Non-pigmented ciliary epithelial cell (primary cell): ENCODE data around the gene FMN1.
A peak's percentile ranks its signal among the peaks of the same experiment; 100 is the strongest.
"Not testable (repeated sequence)": the region's sequence is repeated elsewhere in the genome, so short reads cannot be mapped to it uniquely, and the experiment has no call there.

Experiments
- DNase-seq: peaks from one replicate; pipeline ENCODE4 v3.0.0-alpha.2; 2010; ENCODE audit warnings: low read depth

Gene FMN1

DNA sequence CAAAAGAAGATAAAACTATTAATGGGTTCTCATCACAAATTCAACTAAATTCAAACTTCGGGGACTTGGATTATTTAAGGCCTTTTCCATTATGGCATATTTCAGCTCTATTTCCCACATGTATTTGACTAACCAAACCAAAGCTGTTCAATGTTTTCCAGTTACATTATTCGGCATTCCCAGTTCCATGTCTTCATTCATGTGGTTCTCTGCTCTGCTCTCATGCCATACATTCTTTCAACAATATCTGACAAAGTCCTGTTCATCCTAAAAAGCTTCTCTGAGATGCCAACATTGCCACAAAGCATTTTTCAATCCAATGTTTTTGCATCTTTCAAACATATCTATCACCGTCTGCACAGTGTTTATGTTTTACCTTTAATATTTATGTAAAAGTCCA lies 335.3 kb downstream of the FMN1 start:
- DNase-seq, result no peak

DNA sequence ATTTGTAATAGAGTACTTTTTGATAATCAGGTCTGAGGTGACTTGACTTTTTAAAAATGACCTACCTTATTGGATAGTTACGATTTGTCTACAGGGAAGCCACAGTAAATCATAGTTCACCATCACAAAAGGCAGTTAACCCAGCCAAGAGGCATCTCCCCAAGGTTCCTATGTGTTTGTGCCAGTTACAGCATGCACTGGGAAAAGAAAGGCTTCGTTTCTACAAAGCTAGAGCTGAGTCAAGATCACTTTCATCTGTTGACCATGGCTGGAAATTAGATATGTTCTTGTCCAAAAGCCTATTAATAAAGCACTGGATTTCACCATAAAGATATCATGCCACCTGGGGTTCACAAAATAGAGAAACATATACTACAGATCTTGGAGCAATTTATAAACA lies 336.8 kb downstream of the FMN1 start:
- DNase-seq, result no peak

- DNase-seq, result no peak
Measured at GRCh38 chr15:32856753-32857152, 337.8 kb downstream of the FMN1 start.

GRCh38 chr15:32855942-32856341 lies 338.6 kb downstream of the FMN1 start:
- DNase-seq, result peak; percentile 100

DNA sequence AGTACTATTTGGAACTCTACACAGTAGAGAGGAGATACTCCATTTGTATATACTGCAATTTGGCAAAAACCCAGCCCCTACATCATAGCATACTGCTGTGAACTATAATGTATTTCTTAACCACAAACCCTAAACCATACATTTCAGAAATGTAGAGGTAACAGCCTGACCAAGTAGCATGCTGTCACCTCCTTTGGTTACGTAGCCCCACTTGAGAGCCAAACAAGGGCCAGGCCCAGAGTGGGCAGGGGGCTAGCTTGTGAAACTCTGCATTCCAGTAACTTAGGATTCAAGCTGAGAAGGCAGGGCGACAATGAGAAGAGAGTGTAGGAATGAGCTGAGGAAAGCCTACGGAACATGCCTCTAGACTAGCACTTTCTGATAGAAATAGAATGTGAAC lies 340.9 kb downstream of the FMN1 start:
- no peak for DNase-seq

GRCh38 chr15:32852771-32853170 lies 341.7 kb downstream of the FMN1 start:
- no peak for DNase-seq

- DNase-seq, result no peak
Measured at GRCh38 chr15:32852017-32852416, 342.5 kb downstream of the FMN1 start.

- no peak for DNase-seq
Measured at GRCh38 chr15:32851572-32851971, 342.9 kb downstream of the FMN1 start.

GRCh38 chr15:32849769-32850668 lies 344.5 kb downstream of the FMN1 start:
- DNase-seq, result peak; percentile 95

DNA sequence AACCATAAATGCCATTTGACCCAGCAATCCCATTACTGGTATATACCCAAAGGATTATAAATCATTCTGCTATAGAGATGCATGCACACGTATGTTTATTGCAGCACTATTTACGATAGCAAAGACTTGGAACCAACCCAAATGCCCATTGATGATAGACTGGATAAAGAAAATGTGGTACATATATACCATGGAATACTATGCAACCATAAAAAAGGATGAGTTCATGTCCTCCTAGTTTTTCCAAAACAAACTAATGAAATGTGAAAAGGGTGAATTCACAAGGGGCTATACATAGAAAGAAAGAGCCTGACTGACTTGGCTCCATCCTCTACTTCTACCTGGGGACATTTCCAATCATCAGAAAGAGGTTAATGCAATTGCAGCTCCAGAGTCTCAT lies 347.8 kb downstream of the FMN1 start:
- DNase-seq, result not testable (repeated sequence)

DNA sequence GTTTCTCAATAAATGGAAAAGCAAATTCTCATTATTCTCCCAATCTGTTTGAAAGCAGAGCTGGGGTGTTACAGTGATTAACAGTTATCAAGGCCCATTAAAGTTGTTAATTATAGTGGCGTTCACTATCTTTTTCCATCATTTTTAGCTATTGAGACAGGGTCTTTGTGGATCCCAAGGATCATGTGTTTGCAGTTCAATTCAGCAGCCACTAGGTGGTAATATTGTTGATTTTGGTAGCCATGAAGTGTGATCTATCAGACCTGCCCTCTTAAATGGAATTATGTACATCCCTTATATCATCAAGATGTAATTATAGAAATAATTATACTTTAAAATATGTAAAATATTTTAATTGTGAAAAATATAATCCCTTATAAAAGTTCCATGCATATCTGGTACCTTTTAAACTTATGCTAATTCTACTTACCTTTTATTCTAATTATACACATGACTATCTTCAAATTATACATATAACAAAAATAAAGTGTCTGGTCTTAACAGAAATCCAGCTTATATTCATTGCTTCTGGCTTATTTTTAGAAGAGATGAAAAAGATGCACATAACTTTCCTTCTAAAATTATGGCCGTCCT lies 350.3 kb downstream of the FMN1 start:
- DNase-seq, result no peak

GRCh38 chr15:32843219-32843815 lies 351.2 kb downstream of the FMN1 start:
- DNase-seq, result no peak

DNA sequence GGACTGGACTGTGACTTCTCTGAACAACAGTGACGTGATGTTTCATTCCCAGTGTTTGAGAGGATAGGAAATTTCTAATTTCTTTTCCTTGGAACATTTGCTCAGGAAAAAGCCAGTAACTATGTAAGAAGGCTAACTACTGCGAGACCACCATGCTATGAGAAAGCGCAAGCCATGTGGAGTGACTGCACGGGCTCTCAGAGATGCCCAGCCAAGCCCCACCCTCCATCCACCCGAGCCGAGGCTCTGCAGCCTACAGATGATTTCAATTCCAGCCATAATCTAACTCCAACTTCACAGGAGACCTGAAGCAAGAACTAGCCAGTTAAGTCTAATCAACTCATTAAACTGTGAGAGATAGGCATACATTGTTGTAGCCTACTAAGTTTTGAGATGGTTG lies 352.4 kb downstream of the FMN1 start:
- no peak for DNase-seq

DNA sequence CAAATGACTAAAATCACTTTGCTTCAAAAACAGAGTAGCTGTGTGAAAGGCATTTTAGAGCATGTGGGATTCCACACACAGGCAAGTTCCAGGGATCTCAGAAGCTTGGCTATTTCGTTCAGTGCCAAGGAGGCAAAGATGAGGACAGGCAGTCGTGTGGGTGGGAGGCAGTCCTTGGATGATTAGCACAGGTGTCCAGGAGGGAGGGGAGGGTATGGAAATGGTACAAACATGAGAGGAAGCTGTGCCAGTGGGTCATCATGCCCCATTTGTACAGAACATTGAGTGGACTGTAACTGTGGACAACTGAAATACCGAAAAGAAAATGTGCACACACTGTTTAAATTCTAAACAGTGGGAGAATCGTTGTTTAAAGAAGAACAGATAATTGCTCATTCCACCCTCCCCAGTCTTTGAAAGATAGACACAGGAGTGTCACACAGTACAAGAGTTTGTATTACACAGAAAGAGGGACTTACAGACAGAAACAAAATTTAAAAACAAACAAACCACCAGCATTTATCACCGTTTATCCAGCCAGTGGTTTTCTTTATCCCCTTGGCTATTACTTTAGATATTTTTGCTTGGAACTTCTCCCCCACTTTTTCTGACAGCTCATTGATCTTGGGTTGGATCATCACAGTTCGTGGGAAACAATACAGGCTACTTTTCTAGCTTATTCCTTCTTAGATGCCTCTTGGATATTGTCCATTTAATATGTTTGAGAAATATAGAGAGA lies 353.8 kb downstream of the FMN1 start:
- no peak for DNase-seq

- no peak for DNase-seq
Measured at GRCh38 chr15:32838820-32839219, 355.7 kb downstream of the FMN1 start.

DNA sequence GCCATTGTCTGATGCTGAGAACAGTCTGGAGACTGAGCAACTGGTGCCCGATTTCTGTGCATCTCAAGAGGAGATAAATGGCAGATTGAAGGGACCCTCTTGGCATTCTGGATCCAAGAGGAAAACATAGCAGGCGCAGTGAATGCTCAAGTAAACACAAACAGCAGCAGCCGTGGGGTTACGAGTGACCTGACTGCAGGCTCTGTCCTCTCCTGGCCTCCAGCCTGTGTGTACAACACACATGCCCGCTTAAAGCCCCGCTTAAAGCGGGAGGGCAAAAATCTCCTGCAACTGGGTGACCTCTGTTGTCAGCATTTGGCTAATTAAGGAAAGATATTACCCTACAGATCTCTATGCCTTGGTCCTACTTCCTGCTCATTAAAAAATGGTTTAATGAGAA lies 356.2 kb downstream of the FMN1 start:
- no peak for DNase-seq

GRCh38 chr15:32837935-32838334 lies 356.6 kb downstream of the FMN1 start:
- DNase-seq, result no peak

DNA sequence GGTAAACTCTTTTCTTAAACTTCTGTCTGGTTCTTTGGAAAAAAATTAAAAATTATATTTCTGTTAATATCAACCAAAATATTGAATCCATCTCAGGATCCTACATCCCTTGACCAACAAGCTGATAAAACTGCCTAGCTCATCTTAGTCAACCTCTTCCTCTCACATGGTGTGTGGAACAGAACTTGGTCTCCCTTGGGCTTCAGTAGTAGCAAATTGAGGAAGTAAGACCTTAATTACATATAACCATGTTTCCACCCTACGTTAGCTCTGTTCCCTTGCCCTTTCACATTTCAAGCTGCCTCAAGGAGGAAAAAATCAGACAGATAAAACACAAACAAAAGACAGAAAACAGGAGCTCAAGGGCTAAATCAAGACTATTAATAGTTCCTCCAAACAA lies 360.4 kb downstream of the FMN1 start:
- DNase-seq, result no peak

GRCh38 chr15:32833379-32833821 lies 361.1 kb downstream of the FMN1 start:
- DNase-seq, result no peak

- DNase-seq, result no peak
Measured at GRCh38 chr15:32831485-32831884, 363.0 kb downstream of the FMN1 start.

DNA sequence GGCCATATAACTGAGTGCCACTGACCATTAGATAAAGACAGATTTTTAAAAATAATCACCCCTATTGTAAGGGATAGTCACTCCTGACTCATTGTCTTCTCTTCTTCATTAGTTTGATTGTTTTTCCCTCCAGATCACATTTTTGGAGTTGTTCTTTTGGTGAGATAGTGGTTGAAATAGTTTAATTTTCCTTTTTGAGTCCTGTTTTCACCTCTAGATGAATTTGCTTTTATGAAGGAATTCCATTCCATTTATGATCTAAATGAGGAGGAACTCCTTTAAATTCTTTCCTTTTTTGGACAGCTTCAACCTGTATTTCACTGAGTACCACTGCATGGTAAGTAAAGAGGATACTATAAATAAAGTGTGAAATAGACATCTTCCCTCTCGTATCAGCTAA lies 364.3 kb downstream of the FMN1 start:
- DNase-seq, result no peak

GRCh38 chr15:32829436-32829835 lies 365.1 kb downstream of the FMN1 start:
- no peak for DNase-seq
